ENCODE measurements around the gene AGBL4.
A peak's percentile ranks its signal among the peaks of the same experiment; 100 is the strongest.
"Not testable (repeated sequence)": the region's sequence is repeated elsewhere in the genome, so short reads cannot be mapped to it uniquely, and the experiment has no call there.

The AGBL4 gene

GRCh38 chr1:48524892-48525467 lies 1498.8 kb downstream of the AGBL4 start:
- TF ChIP-seq CTCF (IDR thresholded peaks at IDR 0.05; ENCODE audit: low read depth, low read length, missing control alignments), result no peak
- DNase-seq (ENCODE audit: extremely low read depth, low read depth), result no peak
- no peak overlapping the region for H3K4me3 ChIP-seq (replicated peaks; ENCODE audit: low read depth, low read length)

GRCh38 chr1:48523558-48523957 lies 1500.2 kb downstream of the AGBL4 start:
- no peak for DNase-seq (ENCODE audit: extremely low read depth, low read depth)
- TF ChIP-seq CTCF (IDR thresholded peaks at IDR 0.05; ENCODE audit: low read depth, low read length, missing control alignments), result no peak
- no peak overlapping the region for H3K4me3 ChIP-seq (replicated peaks; ENCODE audit: low read depth, low read length)

GRCh38 chr1:48519896-48520295 lies 1503.9 kb downstream of the AGBL4 start:
- H3K4me3 ChIP-seq (replicated peaks; ENCODE audit: low read depth, low read length); DNase-seq (ENCODE audit: extremely low read depth, low read depth): not testable (repeated sequence)

- no peak for TF ChIP-seq CTCF (IDR thresholded peaks at IDR 0.05; ENCODE audit: low read depth, low read length, missing control alignments)
- no peak for DNase-seq (ENCODE audit: extremely low read depth, low read depth)
- H3K4me3 ChIP-seq (replicated peaks; ENCODE audit: low read depth, low read length), result no peak overlapping the region
These were observed 1516.9 kb downstream of the AGBL4 start for GRCh38 chr1:48506870-48507269.

GRCh38 chr1:48500541-48501450 lies 1523.0 kb downstream of the AGBL4 start:
- H3K4me3 ChIP-seq (replicated peaks; ENCODE audit: low read depth, low read length), result no peak overlapping the region
- DNase-seq (ENCODE audit: extremely low read depth, low read depth), result no peak
- TF ChIP-seq CTCF (IDR thresholded peaks at IDR 0.05; ENCODE audit: low read depth, low read length, missing control alignments), result no peak

GRCh38 chr1:48499211-48499735 lies 1524.5 kb downstream of the AGBL4 start:
- H3K4me3 ChIP-seq (replicated peaks; ENCODE audit: low read depth, low read length), result no peak overlapping the region
- TF ChIP-seq CTCF (IDR thresholded peaks at IDR 0.05; ENCODE audit: low read depth, low read length, missing control alignments), result no peak
- no peak for DNase-seq (ENCODE audit: extremely low read depth, low read depth)

GRCh38 chr1:48498096-48498791 lies 1525.5 kb downstream of the AGBL4 start:
- TF ChIP-seq CTCF (IDR thresholded peaks at IDR 0.05; ENCODE audit: low read depth, low read length, missing control alignments), result peak; percentile 98
- peak; percentile 54 for DNase-seq (ENCODE audit: extremely low read depth, low read depth)
- H3K4me3 ChIP-seq (replicated peaks; ENCODE audit: low read depth, low read length), result no peak overlapping the region
